GM18909 (cell line): ENCODE results near the gene ESYT2.
A peak's percentile ranks its signal among the peaks of the same experiment; 100 is the strongest.

Experiments
- ATAC-seq: cut with Tn5 transposase; IDR thresholded peaks from one replicate; pipeline ENCODE4 v1.9.1; 2021; ENCODE audit warnings: mild to moderate bottlenecking; ENCODE audit not compliant: unreplicated experiment, poor library complexity

The ESYT2 gene

GRCh38 chr7:158827411-158828132 lies 1.7 kb downstream of the ESYT2 start:
- ATAC-seq = no peak

- ATAC-seq = no peak
Measured at GRCh38 chr7:158825628-158826289, 3.5 kb downstream of the ESYT2 start.

GRCh38 chr7:158824028-158824427 lies 5.3 kb downstream of the ESYT2 start:
- ATAC-seq = peak; percentile 72

GRCh38 chr7:158821171-158822031 lies 7.9 kb downstream of the ESYT2 start:
- ATAC-seq = no peak

- no peak for ATAC-seq
Measured at GRCh38 chr7:158820656-158821055, 8.7 kb downstream of the ESYT2 start.

- ATAC-seq = no peak
Measured at GRCh38 chr7:158819571-158820203, 9.6 kb downstream of the ESYT2 start.

- ATAC-seq = peak; percentile 88
Measured at GRCh38 chr7:158818325-158819213, 10.7 kb downstream of the ESYT2 start.

GRCh38 chr7:158816995-158817394 lies 12.3 kb downstream of the ESYT2 start:
- ATAC-seq = no peak

GRCh38 chr7:158816271-158816670 lies 13.0 kb downstream of the ESYT2 start:
- ATAC-seq = no peak

GRCh38 chr7:158815800-158816128 lies 13.5 kb downstream of the ESYT2 start:
- no peak for ATAC-seq

- no peak for ATAC-seq
Measured at GRCh38 chr7:158815083-158815799, 14.1 kb downstream of the ESYT2 start.

- peak; percentile 36 for ATAC-seq
Measured at GRCh38 chr7:158814637-158815036, 14.7 kb downstream of the ESYT2 start.

- ATAC-seq = no peak
Measured at GRCh38 chr7:158812684-158813083, 16.6 kb downstream of the ESYT2 start.

GRCh38 chr7:158811894-158812293 lies 17.4 kb downstream of the ESYT2 start:
- ATAC-seq = no peak

GRCh38 chr7:158811461-158811860 lies 17.8 kb downstream of the ESYT2 start:
- ATAC-seq = no peak

GRCh38 chr7:158810846-158811245 lies 18.5 kb downstream of the ESYT2 start:
- no peak for ATAC-seq

- peak; percentile 86 for ATAC-seq
Measured at GRCh38 chr7:158809596-158809995, 19.7 kb downstream of the ESYT2 start.

- no peak for ATAC-seq
Measured at GRCh38 chr7:158808126-158808525, 21.2 kb downstream of the ESYT2 start.

GRCh38 chr7:158805937-158806336 lies 23.4 kb downstream of the ESYT2 start:
- no peak for ATAC-seq
